ENCODE results near the gene GRXCR2.

Gene GRXCR2

GRCh38 chr5:145834917-145835847 lies 37.6 kb downstream of the GRXCR2 start, which contains the start of gene PRELID2:
PRELID2 (minus strand) TSS chr5:145835342; CDS start chr5:145835251, 91 bp downstream.
- DNase-seq (ENCODE audit: low spot score) = peak; percentile 65

- no peak for DNase-seq (ENCODE audit: low spot score)
These were observed 38.3 kb downstream of the GRXCR2 start for GRCh38 chr5:145834554-145834916.

GRCh38 chr5:145833631-145834200 lies 39.1 kb downstream of the GRXCR2 start:
- no peak for DNase-seq (ENCODE audit: low spot score)

GRCh38 chr5:145830594-145830993 lies 42.2 kb downstream of the GRXCR2 start:
- DNase-seq (ENCODE audit: low spot score) = no peak

DNA sequence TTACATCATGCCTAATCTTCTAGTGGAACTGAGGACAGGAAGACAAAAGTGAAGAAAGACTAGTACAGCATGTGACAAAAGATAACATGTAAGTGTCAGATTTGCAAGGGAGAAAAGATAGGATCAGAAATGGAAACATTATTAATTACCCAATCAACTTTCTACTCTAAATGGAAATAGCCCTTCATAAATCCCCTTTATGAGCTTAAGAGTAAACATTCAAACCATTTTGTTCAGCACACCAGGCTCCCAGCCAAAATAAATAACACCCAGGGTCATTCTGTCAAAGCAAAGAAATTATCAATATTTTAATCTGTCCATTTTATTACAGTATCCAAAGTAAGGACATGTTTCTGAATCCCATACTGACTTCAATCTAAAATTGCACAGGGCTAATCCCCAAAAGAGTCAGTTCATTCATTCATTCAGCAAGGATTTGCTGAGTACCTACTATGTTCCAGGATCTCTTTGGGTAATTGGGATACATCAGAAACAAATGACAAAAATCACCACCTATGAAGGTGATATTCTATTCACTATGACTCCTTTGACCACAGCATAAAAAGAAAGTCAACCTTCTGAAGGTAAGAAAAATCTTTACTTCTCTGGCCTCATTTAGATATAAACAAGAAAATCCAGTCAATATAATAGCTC lies 43.0 kb downstream of the GRXCR2 start:
- DNase-seq (ENCODE audit: low spot score) = no peak

GRCh38 chr5:145826895-145827674 lies 45.7 kb downstream of the GRXCR2 start:
- DNase-seq (ENCODE audit: low spot score) = no peak

DNA sequence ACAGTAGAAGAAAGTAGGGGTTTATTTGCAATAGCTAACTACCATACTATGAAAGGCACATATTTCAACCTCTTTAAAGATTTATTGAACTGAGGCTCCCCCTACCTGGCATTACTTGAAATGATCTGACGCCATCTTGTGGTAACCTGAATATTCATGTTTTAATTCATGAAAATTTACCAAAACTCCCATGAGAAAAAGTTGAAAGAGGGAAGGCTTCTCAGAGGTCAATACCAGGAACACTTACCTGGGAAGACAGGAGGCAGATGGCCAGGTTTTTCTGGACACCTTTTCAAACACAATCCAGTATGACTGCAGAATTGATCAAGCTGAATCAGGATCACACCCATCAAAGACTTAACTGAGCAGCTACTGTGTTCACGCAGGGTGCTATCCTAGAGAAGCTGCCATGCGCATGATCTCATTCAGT lies 47.0 kb downstream of the GRXCR2 start:
- DNase-seq (ENCODE audit: low spot score) = peak; percentile 40

DNA sequence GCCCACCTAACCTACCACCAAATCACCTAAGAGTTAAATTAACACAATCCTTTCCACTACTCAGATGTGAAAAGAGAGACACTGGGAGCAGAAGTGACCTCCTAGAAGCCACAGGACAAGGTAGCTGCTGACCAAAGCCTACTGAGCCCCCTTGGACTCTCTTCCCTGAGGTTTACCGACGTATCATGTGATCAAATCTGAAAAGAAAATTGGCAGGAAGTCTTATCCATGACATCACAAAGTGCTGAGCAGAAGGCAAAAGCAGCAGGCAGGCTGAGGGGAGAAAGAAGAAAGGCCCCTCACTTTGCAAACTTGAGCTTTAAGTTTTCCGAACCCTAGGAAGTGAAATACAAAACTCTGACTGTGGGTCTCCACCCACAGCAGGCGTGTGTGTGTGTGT lies 48.8 kb downstream of the GRXCR2 start:
- DNase-seq (ENCODE audit: low spot score) = no peak

GRCh38 chr5:145818604-145819003 lies 54.2 kb downstream of the GRXCR2 start:
- no peak for DNase-seq (ENCODE audit: low spot score)

DNA sequence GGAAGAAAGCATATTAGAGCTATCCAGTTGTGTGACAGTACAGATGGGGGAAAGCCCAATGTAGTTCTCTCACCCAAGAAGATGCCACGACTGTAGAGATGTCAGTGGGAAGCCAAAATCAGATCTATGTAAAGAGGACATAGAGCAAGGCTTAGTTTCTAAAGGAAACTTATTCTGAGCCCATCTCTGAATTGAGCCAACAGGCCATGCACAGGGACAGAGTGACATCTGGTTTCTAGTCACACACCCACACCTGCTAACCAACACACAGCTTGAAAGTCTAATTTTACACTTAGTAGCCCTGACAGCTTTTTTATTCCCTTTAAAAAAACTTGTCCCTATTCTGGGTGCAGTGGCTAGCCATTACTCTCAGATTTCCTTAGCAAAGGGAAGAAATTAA lies 59.9 kb downstream of the GRXCR2 start:
- no peak for DNase-seq (ENCODE audit: low spot score)

GRCh38 chr5:145811834-145812625 lies 60.8 kb downstream of the GRXCR2 start:
- DNase-seq (ENCODE audit: low spot score) = no peak
